ENCODE results near the gene TBC1D14. TPM values are rescaled to one million over a fixed set of nuclear protein-coding genes. Genes with fewer than 3 reads are reported as not detected.

The TBC1D14 gene
- total RNA-seq, 2 experiments from 2014 or later: 38.4 to 39.3 TPM

DNA sequence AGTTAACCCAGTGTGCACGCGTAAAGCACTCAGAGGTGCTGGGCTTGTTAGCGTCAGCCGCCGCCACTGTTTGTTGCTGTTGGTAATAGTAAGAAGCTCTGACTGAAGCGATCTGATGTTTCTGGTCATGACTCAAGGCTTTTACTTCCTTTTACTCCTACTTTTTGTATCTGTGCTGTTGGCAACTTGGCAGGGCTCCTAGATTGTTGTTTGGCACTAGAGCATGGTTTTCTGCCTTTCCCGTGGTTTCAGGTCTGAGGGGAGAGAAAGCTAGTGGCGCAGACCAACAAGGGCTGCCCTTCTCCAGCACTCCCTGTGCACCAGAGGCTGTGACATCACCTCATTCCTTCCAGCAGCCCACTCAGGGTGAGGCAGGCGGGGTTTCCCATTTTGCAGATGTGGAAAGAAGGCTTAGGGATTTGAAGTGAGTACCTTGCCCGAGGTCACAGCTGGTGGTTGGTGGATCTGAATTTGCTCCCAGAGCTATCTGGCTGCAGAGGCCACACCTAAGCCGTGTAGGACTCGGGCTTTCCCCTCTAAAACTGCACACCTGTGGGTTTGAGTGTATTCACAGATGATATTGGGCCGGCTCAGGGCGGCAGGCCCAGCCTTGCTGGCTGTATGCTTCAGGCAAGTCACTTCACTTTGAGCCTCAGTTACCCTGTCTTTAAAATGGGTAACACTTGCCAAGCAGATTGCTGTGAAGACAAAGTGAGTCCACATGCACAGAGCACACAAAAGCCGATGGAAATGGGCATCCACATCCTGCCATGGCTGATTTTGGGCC, 82.3 kb downstream of the TBC1D14 start:
- H3K36me3 Mint-ChIP-seq: no peaks in the 10 kb centered on the region
- no peaks in the 10 kb centered on the region for H3K27me3 Mint-ChIP-seq
- no peaks in the 10 kb centered on the region for H3K9me3 Mint-ChIP-seq
- no peak overlapping the region for H3K27ac Mint-ChIP-seq
- H3K4me3 Mint-ChIP-seq: no peak overlapping the region
- peaks cover 46% of the 10 kb centered on the region for H3K4me1 Mint-ChIP-seq
- no peak for DNase-seq

DNA sequence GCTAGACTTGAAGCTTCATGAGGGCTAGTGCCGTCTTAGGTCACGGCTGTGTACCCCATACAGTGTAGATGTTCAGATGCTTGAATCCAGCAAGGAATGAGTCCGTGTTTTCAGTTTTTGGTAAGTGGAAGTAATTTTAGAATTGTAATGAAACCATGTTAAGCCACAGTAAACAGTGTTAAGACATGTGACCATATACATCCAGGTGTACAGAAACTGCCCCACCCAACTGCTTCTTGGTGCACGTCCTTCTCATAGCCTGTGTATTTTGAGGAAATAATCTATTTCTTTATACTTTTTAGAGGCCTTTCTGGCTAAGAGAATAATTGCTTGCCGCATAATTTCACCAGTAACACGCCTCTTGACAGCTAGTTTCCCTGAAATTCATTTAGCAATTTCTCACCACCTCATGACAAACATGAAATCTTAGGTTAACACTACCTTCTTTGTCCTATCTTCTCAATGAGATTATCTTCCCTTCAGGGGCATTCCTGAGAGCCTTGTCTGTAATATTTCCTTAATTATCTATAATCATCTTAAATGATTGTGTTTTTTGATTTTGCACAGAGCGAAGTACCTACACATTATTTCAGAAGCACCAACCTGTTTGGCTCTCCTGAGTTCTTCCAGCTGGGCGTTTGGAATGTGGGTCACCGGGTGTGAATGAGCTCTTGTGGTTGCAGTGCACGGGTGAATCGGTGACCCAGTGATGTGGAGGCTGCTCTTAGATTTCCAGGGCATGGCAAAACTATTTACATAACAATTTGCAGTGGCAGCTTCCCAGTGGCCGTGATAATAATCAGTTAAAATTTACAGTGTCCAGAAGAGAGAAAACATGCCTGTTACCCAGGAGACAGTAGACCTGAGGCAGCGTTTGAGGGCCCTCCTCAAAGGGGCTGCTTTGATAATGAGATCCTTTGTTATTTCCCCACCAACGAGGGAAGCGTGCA, 83.4 kb downstream of the TBC1D14 start:
- Mint-ChIP-seq H3K27me3 (no peaks in the 10 kb centered on the region), H3K9me3 (no peaks in the 10 kb centered on the region), H3K4me1 (peaks cover 41% of the 10 kb centered on the region), H3K27ac (no peak overlapping the region), H3K4me3 (no peak overlapping the region), H3K36me3 (peaks cover 3% of the 10 kb centered on the region)
- DNase-seq: no peak

DNA sequence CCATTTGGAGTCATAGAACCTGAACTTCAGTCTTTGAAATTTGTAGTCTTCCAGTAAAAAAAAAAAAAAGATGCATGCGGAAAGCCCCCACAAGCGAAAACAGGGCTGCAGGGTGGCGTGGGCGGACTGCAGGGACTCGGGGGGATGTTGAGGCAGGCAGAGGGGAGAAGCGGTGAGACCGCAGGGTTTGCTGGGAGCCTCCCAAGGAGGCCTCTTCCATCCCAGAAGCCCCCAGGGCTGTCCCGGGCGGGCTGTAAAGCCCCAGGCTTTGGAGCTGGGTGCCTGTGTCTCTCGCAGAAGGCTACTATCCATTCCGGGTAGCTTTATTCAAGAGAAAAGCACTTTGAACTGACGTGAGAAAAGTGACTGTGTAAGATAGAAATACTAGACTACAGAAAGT, 86.9 kb downstream of the TBC1D14 start:
- Mint-ChIP-seq H3K4me1 (peaks cover 16% of the 10 kb centered on the region), H3K27me3 (no peaks in the 10 kb centered on the region), H3K36me3 (peaks cover 16% of the 10 kb centered on the region), H3K9me3 (no peaks in the 10 kb centered on the region), H3K27ac (no peak overlapping the region), H3K4me3 (no peak overlapping the region)
- no peak for DNase-seq

DNA sequence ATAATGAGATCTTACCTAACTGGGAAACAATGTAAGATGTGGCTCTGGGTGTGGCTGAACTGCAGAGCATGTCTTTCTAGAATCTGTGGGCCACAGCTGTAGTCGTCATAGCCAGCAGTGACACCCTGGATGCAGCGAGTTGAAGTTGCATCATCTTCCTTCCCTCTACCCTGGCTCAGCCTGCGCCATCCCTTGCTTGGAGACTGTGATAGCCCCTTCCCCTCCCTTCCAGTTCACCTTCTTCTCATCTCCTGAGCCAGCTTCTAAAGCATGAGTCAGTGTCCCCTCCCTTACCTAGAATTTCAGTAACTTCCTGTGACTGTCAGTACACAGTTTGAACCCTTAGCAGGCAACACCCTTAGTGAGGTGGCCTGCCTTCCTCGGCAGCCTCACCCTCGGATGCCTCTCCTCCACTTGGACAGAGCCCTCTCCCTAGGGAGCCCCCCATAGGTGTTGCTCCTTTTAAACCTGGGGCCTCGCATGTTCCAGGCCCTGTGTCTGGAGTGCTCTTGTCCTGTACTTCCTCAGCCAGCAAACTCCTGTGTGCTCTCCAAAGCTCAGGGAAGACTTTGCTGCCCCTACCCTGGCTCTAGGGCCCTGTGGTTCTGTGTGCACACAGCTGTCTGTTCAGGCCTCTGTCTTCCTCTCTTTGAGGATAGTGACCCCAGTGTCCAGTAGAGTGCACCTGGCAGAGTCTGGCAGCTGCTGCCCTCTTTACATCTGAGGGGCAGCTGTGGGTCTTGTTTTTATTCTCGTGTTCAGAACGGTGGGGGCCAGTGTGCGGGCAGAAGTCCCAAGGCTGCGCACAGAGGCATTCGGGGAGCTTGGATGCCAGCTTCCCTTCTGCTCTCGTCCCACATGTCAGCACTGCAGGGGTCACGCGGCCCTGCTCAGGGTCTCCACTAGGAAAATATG, 89.8 kb downstream of the TBC1D14 start:
- Mint-ChIP-seq H3K4me3 (no peak overlapping the region), H3K9me3 (no peaks in the 10 kb centered on the region), H3K27ac (peak overlapping the region; percentile 22), H3K4me1 (peaks cover 5% of the 10 kb centered on the region), H3K27me3 (no peaks in the 10 kb centered on the region), H3K36me3 (peaks cover 25% of the 10 kb centered on the region)
- DNase-seq: no peak

DNA sequence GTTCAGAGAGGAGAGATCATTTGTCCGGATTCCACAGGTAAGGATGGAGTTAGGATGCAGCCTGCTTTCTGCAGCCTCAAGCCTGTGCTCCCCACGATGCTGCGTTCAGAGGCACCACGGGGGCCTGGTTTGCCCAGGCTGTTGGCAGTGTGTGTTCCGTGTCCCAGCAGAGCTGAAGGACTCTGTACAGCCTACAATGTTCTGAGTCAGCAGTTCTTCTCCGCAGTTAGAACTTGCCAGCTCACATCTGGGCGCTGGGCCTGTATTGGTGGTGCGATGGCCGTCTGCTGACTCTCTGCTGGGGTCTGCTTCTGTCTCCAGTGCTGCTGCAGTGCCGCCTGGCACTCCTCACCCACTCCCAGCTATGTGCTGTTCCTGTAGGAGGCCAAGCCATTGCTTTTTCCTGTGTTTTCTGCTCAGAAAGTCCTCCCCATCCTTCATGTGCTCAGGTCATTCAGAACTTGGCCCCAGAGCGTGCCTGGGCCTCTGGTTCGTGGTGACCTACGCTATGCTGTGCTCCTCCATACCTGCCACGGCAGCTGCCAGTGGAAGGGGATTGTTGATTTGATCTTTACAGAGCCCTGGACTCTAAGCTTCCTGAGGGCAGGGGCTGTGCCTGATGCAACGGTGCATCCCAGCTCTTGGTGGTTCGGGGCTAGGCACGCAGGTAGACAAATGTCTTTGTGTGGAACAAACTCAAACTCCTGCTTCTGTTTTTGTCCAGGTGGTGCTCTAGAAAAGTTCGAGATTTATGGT, 91.0 kb downstream of the TBC1D14 start:
- Mint-ChIP-seq H3K4me1 (peaks cover 5% of the 10 kb centered on the region), H3K36me3 (peaks cover 25% of the 10 kb centered on the region), H3K27me3 (no peaks in the 10 kb centered on the region), H3K9me3 (no peaks in the 10 kb centered on the region), H3K4me3 (no peak overlapping the region), H3K27ac (peak overlapping the region; percentile 4)
- DNase-seq: no peak

DNA sequence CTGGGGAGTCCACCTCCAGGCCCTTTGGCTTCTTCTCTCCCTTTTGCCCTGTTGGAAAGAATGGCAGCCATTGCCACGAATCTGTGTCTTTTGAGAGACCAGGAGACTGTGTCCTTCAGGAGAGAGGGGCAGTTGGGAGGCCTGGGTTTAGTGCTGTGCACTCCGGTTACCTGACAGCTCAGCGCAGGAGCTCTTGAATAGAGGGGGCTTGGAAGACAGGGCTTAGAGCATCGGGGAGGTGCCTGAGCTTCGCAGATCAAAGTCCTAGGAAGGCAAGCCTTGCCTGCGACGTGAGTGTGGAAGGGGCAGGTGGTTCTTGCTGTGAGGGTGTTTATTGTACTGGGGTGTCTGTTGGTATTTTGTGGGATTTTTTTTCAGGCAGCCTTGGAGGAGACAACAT, 91.6 kb downstream of the TBC1D14 start:
- H3K27ac Mint-ChIP-seq: no peak overlapping the region

DNA sequence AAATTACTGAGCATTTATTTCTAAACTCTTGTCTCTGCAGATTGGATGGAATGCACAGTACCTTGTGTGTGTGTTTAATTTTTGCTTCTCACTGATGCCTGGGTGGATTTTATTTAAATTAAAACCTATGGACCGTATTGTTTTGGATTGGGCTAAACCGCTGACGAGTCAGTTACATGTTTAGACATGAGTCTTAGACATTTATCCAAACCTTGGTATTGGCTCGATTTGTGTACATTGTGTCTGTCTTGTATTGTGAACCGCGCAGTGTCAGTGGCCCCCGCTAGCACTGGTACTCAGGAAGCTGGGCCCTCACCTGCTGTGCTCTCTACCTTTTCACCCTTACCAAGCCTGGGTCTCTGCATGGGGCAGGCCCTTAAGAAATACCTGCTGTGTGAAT, 92.7 kb downstream of the TBC1D14 start:
- Mint-ChIP-seq H3K4me1 (peaks cover 5% of the 10 kb centered on the region), H3K27ac (no peak overlapping the region), H3K4me3 (no peak overlapping the region), H3K36me3 (peaks cover 25% of the 10 kb centered on the region), H3K27me3 (no peaks in the 10 kb centered on the region), H3K9me3 (no peaks in the 10 kb centered on the region)
- no peak for DNase-seq

More for the DNA sequence above, 91.6 kb downstream of the TBC1D14 start:
- Mint-ChIP-seq H3K36me3 (peaks cover 25% of the 10 kb centered on the region), H3K4me1 (peaks cover 5% of the 10 kb centered on the region), H3K27me3 (no peaks in the 10 kb centered on the region), H3K9me3 (no peaks in the 10 kb centered on the region), H3K4me3 (no peak overlapping the region)
- DNase-seq: no peak

DNA sequence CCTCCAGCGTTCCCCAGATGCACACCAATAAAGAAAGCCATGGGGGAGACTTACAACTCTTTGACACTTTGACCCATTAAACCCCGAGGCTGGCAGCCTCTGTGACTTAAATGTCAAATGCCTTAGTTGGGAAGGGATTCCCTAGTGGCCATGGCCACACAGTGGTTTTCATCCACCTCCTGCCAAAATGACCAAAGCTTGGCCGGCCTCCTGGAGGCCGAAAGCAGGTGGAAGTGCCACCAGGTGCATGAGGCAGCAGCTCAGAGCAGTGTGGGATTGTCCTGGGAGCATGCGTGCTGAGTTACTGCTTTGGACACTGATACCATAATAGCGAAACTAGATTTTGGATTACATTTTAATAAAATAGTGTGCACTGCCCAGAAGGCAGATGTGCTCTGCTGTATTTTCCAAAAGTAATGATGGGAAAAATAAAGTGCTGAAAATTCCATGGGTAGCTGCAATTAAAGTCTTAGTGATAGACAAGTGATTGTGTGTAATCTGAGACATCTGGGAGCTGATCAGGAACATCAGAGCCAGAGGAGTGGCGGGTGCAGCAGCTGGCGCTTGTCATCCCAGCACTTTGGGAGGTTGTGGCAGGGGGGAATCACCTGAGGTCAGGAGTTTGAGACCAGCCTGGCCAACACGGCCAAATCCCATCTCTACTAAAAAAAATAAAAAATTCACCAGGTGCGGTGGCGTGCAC, 93.7 kb downstream of the TBC1D14 start:
- H3K27me3 Mint-ChIP-seq: no peaks in the 10 kb centered on the region
- no peak overlapping the region for H3K4me3 Mint-ChIP-seq
- no peak overlapping the region for H3K27ac Mint-ChIP-seq

DNA sequence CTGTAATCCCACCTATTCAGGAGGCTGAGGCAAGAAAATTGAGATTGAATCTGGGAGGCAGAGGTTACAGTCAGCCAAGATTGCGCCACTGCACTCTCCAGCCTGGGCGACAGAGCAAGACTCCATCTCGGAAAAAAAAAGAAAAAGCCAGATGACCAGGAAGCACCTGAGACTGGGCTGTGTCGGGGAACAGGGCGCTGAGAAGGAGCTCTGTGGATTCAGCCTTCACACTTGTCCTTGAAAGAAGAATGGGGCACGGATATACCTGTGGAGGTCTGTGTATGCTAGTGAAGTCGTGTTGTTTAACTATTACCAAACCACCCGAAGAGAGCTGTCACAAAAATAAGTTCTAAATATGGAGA, 94.2 kb downstream of the TBC1D14 start:
- H3K4me1 Mint-ChIP-seq: peaks cover 8% of the 10 kb centered on the region
- H3K27ac Mint-ChIP-seq: no peak overlapping the region

More for the DNA sequence above, 93.7 kb downstream of the TBC1D14 start:
- Mint-ChIP-seq H3K36me3 (peaks cover 26% of the 10 kb centered on the region), H3K9me3 (no peaks in the 10 kb centered on the region), H3K4me1 (peaks cover 9% of the 10 kb centered on the region)
- no peak for DNase-seq

DNA sequence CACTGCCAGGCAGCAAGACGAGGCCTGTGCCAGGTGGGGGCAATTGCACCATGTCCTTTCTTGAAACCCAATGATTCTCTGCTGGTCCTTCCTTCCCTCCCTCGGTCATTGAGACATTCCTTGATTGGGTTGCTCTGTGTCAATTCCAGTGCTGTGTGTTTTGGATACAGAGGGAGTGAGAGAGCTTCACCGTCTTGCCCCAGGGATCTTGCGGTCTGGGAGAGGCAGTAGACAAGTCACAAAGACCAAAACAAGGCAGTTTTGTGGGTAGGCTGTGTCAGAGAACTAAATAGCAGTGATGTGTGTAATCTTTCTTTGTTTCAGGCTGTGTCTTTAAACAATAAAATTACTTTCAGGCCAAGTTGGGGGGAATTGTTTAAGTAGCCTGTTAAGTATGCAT, 94.7 kb downstream of the TBC1D14 start:
- Mint-ChIP-seq H3K9me3 (no peaks in the 10 kb centered on the region), H3K36me3 (peaks cover 23% of the 10 kb centered on the region), H3K4me3 (no peak overlapping the region), H3K27ac (no peak overlapping the region), H3K4me1 (peaks cover 4% of the 10 kb centered on the region), H3K27me3 (no peaks in the 10 kb centered on the region)
- no peak for DNase-seq

More for the DNA sequence above, 94.2 kb downstream of the TBC1D14 start:
- H3K27me3 Mint-ChIP-seq: no peaks in the 10 kb centered on the region
- no peak overlapping the region for H3K4me3 Mint-ChIP-seq
- DNase-seq: no peak
- no peaks in the 10 kb centered on the region for H3K9me3 Mint-ChIP-seq
- H3K36me3 Mint-ChIP-seq: peaks cover 24% of the 10 kb centered on the region

DNA sequence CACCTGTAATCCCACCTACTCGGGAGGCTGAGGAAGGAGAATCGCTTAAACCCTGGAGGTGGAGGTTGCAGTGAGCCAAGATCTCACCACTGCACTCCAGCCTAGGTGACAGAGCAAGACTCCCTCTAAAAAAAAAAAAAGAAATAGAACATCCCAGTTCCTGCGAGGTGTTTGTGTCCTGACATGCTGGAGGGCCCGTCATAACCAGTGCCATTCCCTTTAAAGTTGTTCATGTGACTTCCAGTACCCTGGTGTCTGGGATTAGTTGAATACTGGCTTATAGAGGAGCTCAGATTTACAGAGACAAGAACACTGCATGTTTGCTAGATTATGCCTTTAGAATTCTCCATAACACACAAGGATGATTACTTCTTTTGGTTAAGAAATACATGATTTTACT, 95.9 kb downstream of the TBC1D14 start:
- no peak overlapping the region for H3K27ac Mint-ChIP-seq
- peaks cover 24% of the 10 kb centered on the region for H3K36me3 Mint-ChIP-seq

DNA sequence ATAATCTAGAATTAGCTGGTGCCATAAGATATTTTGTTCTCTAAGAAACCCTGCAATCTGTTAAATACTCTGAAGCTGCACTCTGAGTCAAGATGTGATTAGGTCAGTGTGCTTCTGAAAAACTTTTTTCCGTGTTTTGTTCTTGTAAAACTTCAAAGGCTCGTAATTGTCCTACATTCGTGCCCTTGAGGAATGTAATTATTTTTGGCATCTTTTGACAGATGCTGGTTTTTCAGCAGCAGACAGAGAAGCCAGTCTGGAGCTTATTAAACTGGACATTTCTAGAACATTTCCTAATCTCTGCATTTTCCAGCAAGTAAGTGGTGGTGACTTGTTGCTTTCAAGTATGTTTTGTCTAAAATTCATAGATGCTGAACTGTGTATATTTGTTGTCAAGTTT, 96.8 kb downstream of the TBC1D14 start:
- no peak for DNase-seq
- no peak overlapping the region for H3K27ac Mint-ChIP-seq

More for the DNA sequence above, 95.9 kb downstream of the TBC1D14 start:
- Mint-ChIP-seq H3K4me1 (peaks cover 4% of the 10 kb centered on the region), H3K27me3 (no peaks in the 10 kb centered on the region), H3K9me3 (no peaks in the 10 kb centered on the region), H3K4me3 (no peak overlapping the region)
- no peak for DNase-seq

DNA sequence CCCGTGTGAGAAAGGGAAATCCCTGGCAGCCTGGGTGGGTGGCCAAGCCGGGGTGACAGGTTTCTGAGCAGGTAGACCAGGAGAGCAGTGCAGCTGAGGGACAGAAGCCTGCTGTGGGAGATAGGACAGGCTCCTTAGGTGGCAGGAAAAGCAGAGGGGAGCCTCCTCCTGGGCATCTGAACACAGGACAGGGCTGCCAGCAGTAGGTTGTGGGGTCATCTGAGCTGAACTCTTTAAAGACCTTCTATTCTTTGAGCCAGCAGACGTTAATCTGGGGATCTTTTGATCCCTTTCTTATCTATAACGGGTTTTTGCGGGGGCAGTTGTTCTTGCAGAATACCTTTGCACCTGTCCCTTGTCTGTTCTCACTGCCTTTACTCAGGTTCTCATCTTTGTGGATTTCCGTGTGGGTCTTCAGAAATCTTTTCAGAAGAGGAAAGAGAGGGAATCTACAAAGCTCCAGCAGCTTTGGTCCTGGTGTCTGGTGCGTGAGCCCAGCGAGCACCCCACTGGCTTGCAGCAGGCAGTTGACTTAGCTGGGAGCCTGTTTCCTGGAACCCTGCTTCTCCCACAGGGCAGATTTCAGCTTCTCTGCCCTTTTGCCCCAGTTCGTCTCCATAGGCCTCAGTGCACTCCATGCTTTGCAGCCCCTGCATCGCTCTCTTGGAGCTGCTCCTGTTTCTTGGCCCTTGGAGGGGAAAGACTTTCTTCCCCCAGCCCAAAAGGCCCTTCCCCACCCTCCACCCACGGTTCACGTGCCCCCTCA, 97.7 kb downstream of the TBC1D14 start:
- no peak overlapping the region for H3K27ac Mint-ChIP-seq
- DNase-seq: no peak
- peaks cover 15% of the 10 kb centered on the region for H3K36me3 Mint-ChIP-seq
- H3K4me3 Mint-ChIP-seq: no peak overlapping the region
- H3K9me3 Mint-ChIP-seq: no peaks in the 10 kb centered on the region
- H3K27me3 Mint-ChIP-seq: no peaks in the 10 kb centered on the region
- peaks cover 4% of the 10 kb centered on the region for H3K4me1 Mint-ChIP-seq

More for the DNA sequence above, 96.8 kb downstream of the TBC1D14 start:
- Mint-ChIP-seq H3K9me3 (no peaks in the 10 kb centered on the region), H3K27me3 (no peaks in the 10 kb centered on the region), H3K4me1 (peaks cover 4% of the 10 kb centered on the region), H3K4me3 (no peak overlapping the region), H3K36me3 (peaks cover 17% of the 10 kb centered on the region)
